ENCODE results near the gene PLCD1. TPM values are rescaled to one million over a fixed set of nuclear protein-coding genes. Genes with fewer than 3 reads are reported as not detected.
"Not testable (repeated sequence)": the region's sequence is repeated elsewhere in the genome, so short reads cannot be mapped to it uniquely, and the experiment has no call there.

PLCD1 gene
- total RNA-seq, 1 experiment from 2014 or later = 9.6 TPM

DNA sequence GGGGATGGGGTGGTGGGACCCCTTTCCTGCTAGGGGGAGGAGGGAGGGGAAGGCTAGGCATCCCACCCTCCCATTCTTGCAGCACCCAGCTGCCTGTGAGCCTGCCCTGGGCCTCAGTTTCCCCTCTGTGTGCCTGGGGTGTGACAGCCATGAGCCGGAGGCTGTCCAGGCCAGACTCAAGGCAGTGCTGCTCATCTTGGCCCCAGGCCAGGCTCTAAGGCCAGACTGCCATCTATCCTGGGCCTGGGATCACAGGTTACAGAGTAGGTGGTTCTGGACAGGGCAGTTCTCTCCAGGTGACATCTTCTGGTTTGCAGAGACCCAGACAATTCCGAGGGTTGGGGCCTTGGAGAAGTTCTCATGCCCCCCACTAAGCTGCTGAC is 42.1 kb downstream of the PLCD1 start:
- peak; percentile 50 for DNase-seq (ENCODE audit: low spot score)

DNA sequence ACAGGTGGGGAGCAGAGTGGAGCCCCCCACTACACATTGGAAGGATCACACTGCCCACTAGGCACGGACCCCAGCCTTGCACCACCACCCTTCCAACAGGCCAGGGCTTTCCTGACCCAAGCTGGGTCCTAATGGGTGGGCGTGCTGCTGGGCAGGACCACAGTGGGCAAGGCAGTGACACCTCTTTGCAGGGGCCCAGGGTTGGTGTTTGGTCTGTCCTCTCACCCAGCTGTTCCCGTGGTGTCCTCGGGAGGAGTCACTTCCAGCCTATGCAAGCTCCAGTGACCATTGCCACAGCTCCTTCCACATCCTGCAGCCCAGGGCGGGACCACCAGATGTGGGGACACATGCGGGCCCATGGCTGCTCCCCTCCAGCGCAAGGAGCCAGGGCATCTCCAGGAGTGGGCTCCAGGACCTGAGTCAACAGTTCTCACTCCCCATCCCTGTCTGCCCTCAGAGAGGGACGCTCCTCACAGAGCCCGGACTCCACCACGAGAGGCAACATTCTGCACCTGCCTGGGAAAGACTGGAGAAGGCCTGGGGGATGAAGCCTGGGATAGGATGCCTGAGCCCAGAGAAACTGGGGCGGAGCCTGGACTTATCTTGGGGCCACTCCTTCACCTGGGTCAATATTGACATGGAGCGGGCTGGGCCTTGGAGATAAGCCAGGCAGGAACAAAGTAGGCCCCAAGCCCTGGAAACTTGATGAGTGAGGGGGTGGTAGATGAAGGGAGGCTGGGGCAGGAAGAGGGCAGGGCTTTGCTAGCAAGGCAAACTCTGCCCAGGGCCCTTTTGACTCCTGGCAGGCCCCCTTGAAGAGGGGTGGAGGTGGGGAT is 42.7 kb downstream of the PLCD1 start:
- peak; percentile 87 for DNase-seq (ENCODE audit: low spot score)

GRCh38 chr3:37985637-37986320 is 43.7 kb downstream of the PLCD1 start:
- DNase-seq (ENCODE audit: low spot score) = no peak

DNA sequence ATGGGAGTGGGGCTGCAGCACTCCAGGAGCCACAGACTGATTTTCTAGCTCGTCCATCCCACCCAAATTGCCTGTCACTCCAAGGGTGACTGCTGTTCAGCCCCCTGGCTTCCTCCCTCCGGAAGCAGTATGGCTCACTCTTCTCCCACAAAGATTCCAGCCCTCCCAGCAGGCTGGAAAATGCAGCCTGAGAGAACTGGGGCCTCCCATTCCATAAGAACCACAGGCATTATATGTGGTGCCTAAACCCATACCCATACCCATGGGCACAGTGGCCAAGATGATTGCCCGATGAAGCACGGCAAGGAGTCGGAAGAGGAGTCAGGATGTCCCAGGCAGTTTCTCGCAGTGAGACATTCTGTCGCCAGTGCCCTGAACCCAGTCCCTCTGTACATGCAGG is 44.8 kb downstream of the PLCD1 start:
- no peak for DNase-seq (ENCODE audit: low spot score)

- DNase-seq (ENCODE audit: low spot score) = no peak
Observed at GRCh38 chr3:37984051-37984450, 45.4 kb downstream of the PLCD1 start.

DNA sequence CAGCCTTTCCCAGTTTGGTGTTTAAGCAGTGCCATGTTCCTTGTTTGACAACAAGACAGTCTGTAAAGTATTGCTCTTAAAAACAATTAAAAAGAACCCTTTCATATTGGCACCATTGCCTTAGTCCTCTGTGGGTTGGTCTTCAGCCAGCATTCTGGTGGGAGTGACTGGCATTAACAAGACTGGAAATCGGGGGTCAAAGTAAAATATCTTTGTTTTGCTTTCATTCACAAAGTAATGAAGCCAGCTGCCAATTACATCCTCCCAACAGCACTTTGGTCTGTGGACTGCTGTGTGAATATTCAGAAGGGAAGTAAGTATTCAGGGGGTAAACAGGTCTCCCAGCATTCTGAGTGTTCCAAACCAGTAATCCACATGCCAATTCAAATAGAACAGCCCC is 47.1 kb downstream of the PLCD1 start:
- no peak for DNase-seq (ENCODE audit: low spot score)

GRCh38 chr3:37981348-37981664 is 48.1 kb downstream of the PLCD1 start:
- no peak for DNase-seq (ENCODE audit: low spot score)

DNA sequence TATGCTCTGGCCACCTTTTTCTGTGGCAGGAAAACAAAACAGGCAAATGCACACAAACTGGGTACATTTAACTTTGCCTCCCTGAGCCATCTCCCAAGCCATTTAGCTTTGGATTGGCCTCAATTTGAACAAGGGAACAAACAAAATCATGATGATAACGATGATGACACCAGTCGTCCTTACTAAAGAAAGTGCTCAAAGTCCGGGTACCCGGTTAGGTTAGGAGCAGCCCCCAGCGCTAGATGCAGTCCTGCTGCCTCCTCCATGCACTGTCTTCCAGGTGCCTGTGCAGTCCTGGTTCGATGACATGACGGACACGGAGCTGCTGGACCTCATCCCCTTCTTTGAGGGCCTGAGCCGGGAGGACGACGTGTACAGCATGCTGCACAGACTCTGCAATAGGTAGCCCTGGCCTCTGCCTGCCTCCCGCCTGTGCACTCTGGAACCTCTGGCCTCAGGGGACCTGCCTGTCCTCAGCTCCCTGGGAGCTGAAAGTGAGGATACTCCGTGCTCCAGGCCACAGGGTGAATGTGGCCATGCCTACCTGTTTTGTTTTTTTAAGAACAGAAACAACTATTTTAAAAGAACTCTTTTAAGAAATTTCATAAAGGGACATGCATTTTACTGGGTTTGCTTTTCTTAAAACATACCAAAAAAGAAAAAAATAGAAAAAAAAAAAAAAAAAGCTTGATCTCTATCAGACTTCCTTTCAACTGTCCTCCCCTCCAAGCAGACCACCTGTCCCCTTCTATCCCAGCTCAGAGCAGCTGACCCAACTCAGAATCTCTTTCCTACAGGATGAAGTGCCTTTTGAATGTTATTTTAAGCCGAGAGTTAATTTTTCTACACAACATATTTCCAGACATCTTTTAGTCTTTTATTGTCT is 48.7 kb downstream of the PLCD1 start:
- no peak for DNase-seq (ENCODE audit: low spot score)

- DNase-seq (ENCODE audit: low spot score) = no peak
Observed at GRCh38 chr3:37979541-37980461, 49.6 kb downstream of the PLCD1 start.

DNA sequence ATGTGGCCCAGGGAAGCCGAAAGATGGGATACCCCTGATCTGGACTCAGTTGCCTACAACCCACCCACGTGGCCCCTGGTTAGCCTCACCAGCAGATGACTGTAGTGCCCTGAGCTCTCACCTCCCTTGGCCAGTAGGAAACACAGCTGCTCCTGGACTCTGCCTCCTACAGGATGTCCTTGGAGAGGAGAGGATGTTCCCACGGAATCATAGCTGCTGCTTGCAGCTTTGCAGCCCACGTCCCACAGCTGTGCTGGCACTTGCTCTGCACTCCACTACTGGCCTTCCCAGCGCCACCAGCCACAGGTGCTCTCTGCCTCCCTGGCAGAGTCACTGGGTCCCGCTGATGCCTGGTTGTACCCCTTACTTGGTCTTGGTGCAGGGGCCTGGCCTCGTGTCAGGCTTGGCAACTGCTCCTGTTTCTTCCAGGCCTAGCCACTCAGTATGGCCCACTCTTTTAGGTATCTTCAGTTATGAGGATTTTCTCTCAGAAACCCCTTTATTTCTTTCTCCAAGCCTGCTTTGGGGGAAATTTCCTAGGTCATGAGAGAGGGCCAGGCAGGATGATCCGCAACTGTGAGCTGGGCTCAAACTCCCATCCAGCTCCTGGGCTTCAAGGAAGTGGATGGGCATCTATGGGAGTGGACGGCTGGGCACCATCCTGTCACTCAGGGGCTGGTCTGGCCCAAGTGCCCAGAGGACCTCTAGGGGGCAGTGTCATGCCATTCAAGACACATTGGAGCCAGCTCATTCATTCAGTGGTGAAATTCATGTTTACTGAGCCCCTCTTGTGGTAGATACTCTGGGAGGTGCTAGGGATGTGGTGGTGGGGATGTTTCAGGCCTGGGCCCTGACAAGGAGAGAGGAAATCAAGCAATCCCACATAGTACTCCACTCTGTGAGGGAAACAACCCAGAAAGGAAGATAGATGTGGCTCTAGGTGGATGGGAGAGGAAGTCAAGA is 55.0 kb downstream of the PLCD1 start:
- DNase-seq (ENCODE audit: low spot score) = peak; percentile 71

DNA sequence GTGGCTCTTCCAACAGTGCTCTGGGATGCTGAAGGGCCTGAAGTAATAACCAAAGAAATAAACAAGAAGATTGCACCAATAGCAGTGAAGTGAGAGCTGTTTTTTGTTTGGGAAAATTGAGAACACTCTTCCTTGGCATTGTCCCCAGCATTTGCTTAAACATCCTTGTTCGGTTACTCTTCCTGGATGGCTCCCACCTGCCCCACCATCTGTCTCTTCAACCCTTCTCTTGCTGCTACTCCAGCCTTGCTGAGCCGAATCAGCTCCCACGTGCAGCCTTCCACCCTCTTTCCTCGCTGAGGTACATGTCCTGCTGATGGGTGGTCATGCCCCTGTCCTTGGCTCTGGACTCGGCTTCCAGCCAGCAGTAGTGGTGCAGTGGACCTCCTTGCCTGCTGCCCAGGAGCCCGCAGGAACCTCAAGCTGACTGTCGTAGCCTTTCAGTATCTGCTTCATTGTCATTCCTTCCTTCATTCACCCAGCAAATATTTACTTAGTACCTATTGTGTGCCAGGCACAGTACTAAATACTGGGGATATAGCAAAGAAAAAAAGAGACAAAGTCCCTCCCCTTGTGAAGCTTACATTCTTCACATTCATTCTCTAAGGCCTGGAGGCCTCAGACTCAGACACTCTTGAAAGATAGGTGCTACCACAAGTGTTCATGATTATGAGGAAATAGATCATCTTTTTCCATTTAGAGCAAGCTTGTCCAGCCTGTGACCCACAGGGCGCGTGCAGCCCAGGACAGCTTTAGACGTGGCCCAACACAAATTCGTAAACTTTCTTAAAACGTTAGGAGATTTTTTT is 56.0 kb downstream of the PLCD1 start:
- no peak for DNase-seq (ENCODE audit: low spot score)

DNA sequence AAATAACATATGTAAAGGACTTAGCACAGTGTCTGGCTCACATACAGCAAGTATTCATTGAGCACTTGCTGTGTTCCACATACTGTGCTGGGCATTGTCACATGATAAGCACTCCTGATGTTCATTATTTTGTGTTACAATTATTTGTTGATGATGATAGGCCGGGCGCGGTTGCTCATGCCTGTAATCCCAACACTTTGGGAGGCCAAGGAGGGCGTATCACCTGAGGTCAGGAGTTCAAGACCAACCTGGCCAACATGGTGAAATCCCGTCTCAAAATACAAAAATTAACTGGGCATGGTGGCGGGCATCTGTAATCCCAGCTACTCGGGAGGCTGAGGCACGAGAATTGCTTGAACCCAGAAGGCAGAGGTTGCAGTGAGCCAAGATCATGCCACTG is 57.4 kb downstream of the PLCD1 start:
- not testable (repeated sequence) for DNase-seq (ENCODE audit: low spot score)

- DNase-seq (ENCODE audit: low spot score) = no peak
Observed at GRCh38 chr3:37971467-37971866, 58.0 kb downstream of the PLCD1 start.

DNA sequence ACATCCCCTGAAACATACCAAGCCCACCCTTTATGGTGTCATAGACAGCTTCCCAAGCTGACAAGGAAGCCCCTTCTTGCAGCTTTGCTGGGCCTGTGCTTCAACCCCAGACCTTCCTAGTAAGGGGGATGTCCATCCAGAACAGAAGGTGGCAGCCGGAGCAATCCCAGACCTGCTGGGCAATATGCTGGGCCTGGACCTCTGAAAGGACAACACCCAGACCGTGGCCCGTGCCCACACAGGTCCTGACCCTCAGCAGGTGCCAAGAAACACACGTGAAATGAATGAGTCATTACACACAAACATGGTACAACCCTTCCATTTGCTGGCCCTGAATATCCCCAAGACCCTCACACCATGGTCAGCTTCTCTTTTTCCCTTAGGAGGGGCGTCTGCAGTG is 58.6 kb downstream of the PLCD1 start:
- no peak for DNase-seq (ENCODE audit: low spot score)

DNA sequence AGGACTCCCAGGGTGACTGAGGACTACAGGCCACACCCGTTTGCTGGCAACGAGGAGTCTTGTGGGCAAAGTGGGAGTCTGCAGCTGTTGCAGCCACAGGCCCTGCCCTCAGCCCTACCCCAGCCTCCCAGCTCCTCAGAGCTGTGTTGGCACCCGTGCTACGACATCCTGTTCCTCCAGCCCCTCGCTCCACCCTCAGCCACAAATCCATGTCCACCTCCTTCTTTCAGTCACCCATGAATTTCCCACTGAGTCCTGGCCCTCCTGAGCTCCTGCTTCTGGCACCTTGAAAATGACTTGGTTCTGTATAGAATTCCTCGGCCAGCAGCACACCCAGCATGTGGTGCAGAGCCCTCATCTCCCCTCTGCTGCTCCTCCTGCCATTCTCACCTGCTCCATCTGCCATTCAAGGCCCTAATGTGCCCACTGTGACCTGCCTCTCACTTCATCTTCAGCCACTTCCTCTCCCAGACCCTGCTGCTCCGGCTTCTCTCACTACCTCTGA is 59.8 kb downstream of the PLCD1 start:
- DNase-seq (ENCODE audit: low spot score) = no peak

- no peak for DNase-seq (ENCODE audit: low spot score)
Observed at GRCh38 chr3:37968813-37969595, 60.4 kb downstream of the PLCD1 start.

GRCh38 chr3:37968199-37968598 is 61.2 kb downstream of the PLCD1 start:
- no peak for DNase-seq (ENCODE audit: low spot score)

DNA sequence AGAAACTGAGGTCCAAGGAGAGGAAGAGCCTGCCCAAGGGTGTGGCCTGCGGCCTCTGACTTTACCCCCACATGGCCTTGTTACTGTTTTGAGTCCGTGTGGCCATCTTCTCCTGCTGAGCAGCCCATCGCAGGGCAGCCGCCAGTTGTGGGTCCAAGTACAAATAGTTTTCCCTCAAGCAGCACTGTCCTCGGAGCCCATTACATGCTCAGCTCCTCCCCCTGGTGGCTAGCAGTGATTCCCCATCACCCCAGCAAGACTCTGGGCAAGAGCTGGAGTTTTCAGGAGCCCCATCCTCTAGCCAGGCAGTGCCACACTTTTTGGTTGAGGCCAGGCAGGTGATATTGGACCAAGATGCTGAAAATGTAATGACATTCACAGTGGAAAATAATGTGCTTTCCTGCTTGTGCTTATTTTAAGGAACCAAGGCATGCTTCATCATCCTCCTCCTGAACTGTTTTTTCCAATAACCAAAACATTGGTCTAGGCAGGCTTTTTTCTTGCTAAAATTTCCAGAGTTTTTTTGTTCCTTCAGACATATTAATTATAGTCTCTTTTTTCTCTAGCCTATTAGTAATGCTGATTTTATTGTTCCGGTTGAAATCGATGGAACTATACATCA is 62.1 kb downstream of the PLCD1 start:
- peak; percentile 64 for DNase-seq (ENCODE audit: low spot score)

Data from HT-29 (cell line).